Ascending aorta (tissue), 2 donors: ENCODE data around the gene MEA1. TPM values are rescaled to one million over a fixed set of nuclear protein-coding genes. Genes with fewer than 3 reads are reported as not detected.

Experiments
- DNase-seq, 2 donors: peaks; one replicate each; pipeline ENCODE4 v3.0.0-alpha.2; 2019; ENCODE audit warnings: low spot score in 2 of 2
- H3K27ac ChIP-seq, 2 donors: fragments of 200-600 bp; sonication (generic); one replicate each; pipeline ENCODE4 v1.5.1; 2016 to 2017; ENCODE audit warnings: mild to moderate bottlenecking in 1 of 2
- H3K27me3 ChIP-seq: fragments of 200-600 bp; sonication (generic); one replicate; pipeline ENCODE4 v1.5.1; 2017
- H3K36me3 ChIP-seq, 2 donors: fragments of 200-600 bp; sonication (generic); one replicate each; pipeline ENCODE4 v1.5.1; 2016
- H3K4me1 ChIP-seq, 2 donors: fragments of 200-600 bp; sonication (generic); one replicate each; pipeline ENCODE4 v1.5.1; 2016 to 2017; ENCODE audit warnings: mild to moderate bottlenecking in 1 of 2
- H3K4me3 ChIP-seq, 2 donors: fragments of 200-600 bp; sonication (generic); one replicate each; pipeline ENCODE4 v1.5.1; 2016 to 2017; ENCODE audit warnings: mild to moderate bottlenecking in 1 of 2
- H3K9me3 ChIP-seq, 2 donors: fragments of 200-600 bp; sonication (generic); one replicate each; pipeline ENCODE4 v1.5.1; 2016
- intact Hi-C: fragments of 100-400 bp; cut with DNase I; formaldehyde crosslinking; loops from one replicate; pipeline ENCODE4 v1.15.1; 2023
- total RNA-seq: library from RNA; depleted of rRNA; stranded (reverse); fragments of >200 nt; gene quantifications from one replicate; pipeline ENCODE4 v1.1.0, GENCODE V29; 2016
- TF ChIP-seq, protein P1 (sequence below), 3 experiments: fragments of 200-600 bp in 2 of 3; fragments of 450-650 bp in 1 of 3; sonication (generic) in 2 of 3; IDR thresholded peaks; one replicate each; pipeline ENCODE4 v1.5.1; 2016 to 2019; ENCODE audit warnings: antibody characterized with exemption in 3 of 3, mild to moderate bottlenecking in 1 of 3, moderate library complexity in 1 of 3

Gene MEA1
- total RNA-seq, 1 donor from 2014 or later, result 61.1 TPM

GRCh38 chr6:43020847-43021246, 7.1 kb upstream of the MEA1 start:
- Histone ChIP-seq H3K27me3 (no peaks in the 10 kb centered on the region), H3K4me3 (peak overlapping the region; percentile 77 to 98), H3K36me3 (peaks cover 41 to 42% of the 10 kb centered on the region in 2 donors), H3K9me3 (no peaks in the 10 kb centered on the region), H3K4me1 (peaks cover 22 to 33% of the 10 kb centered on the region in 2 donors), H3K27ac (peak overlapping the region; percentile 79 to 95)
- DNase-seq, result no peak
- TF ChIP-seq, protein P1, sequence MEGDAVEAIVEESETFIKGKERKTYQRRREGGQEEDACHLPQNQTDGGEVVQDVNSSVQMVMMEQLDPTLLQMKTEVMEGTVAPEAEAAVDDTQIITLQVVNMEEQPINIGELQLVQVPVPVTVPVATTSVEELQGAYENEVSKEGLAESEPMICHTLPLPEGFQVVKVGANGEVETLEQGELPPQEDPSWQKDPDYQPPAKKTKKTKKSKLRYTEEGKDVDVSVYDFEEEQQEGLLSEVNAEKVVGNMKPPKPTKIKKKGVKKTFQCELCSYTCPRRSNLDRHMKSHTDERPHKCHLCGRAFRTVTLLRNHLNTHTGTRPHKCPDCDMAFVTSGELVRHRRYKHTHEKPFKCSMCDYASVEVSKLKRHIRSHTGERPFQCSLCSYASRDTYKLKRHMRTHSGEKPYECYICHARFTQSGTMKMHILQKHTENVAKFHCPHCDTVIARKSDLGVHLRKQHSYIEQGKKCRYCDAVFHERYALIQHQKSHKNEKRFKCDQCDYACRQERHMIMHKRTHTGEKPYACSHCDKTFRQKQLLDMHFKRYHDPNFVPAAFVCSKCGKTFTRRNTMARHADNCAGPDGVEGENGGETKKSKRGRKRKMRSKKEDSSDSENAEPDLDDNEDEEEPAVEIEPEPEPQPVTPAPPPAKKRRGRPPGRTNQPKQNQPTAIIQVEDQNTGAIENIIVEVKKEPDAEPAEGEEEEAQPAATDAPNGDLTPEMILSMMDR (IDR thresholded peaks at IDR 0.05), result no peak
- intact Hi-C loops, result loop anchor here (1.0 kb wide), 1 partner anchor 38 kb away; the partner anchor contains the start of genes KLC4 and MRPL2

DNA sequence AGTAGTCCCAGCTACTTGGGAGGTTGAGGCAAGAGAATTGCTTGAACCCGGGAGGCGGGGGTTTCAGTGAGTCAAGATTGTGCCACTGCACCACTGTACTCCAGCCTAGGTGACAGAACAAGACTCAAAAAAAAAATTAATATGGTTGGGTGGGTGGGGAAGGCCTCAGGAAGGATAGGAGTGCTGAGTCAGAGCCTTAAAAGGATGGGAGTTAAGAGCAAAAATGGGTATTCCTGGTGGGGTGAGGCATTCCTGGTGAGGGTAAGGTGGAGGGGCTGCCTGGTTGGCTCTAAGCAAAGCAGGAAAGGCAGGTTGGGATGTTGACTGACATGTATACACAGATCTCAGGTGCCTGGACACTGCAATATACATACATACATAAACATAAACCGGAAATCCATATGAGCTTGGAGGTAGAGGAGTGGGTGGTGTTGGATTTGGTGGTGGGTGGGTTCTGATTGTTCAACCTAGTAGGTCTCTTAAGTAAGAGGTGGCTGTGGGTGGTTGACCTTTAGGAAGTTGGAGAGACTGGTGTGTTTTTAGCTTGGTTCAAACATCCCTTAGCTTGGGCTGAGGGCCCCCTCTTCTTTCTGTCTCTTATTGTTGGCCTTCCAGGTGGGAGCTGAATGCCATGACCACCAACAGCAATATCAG, 6.4 kb upstream of the MEA1 start:
- Histone ChIP-seq H3K27ac (peak overlapping the region; percentile 79 to 95), H3K27me3 (no peaks in the 10 kb centered on the region), H3K4me3 (no peak overlapping the region), H3K9me3 (no peaks in the 10 kb centered on the region), H3K4me1 (peaks cover 22 to 40% of the 10 kb centered on the region in 2 donors), H3K36me3 (peaks cover 34 to 35% of the 10 kb centered on the region in 2 donors)
- intact Hi-C loops, result no loop called here
- no peak for DNase-seq
- TF ChIP-seq, protein P1 (IDR thresholded peaks at IDR 0.05), result no peak

GRCh38 chr6:43019152-43019551, 5.4 kb upstream of the MEA1 start:
- no peaks in the 10 kb centered on the region for H3K9me3 ChIP-seq
- TF ChIP-seq, protein P1 (IDR thresholded peaks at IDR 0.05), result no peak
- no peak for DNase-seq
- H3K27ac ChIP-seq, result no peak overlapping the region
- no peaks in the 10 kb centered on the region for H3K27me3 ChIP-seq
- intact Hi-C loops, result no loop called here
- H3K4me1 ChIP-seq, result peaks cover 22 to 43% of the 10 kb centered on the region in 2 donors
- H3K4me3 ChIP-seq, result no peak overlapping the region
- H3K36me3 ChIP-seq, result peaks cover 25 to 27% of the 10 kb centered on the region in 2 donors

- peaks cover 18 to 39% of the 10 kb centered on the region in 2 donors for H3K4me1 ChIP-seq
- no peaks in the 10 kb centered on the region for H3K9me3 ChIP-seq
- peak overlapping the region; percentile 27 to 82 for H3K27ac ChIP-seq
- intact Hi-C loops, result no loop called here
- TF ChIP-seq, protein P1 (IDR thresholded peaks at IDR 0.05), result no peak
- H3K27me3 ChIP-seq, result no peaks in the 10 kb centered on the region
- peak overlapping the region in 1 of 2 donors; percentile 76 for H3K4me3 ChIP-seq
- no peak for DNase-seq
- H3K36me3 ChIP-seq, result peaks cover 27 to 28% of the 10 kb centered on the region in 2 donors
Measured at GRCh38 chr6:43016943-43017334, 3.2 kb upstream of the MEA1 start.

- Histone ChIP-seq H3K4me3 (peak overlapping the region in 1 of 2 donors; percentile 76), H3K9me3 (no peaks in the 10 kb centered on the region), H3K36me3 (peaks cover 32 to 33% of the 10 kb centered on the region in 2 donors), H3K27ac (peak overlapping the region; percentile 27 to 82), H3K4me1 (peaks cover 18 to 39% of the 10 kb centered on the region in 2 donors), H3K27me3 (no peaks in the 10 kb centered on the region)
- TF ChIP-seq, protein P1 (IDR thresholded peaks at IDR 0.05), result no peak
- intact Hi-C loops, result no loop called here
- DNase-seq, result no peak
Measured at GRCh38 chr6:43016176-43016942, 2.6 kb upstream of the MEA1 start.
